Endothelial cell of umbilical vein (primary cell): ENCODE data around the gene SPTBN5. TPM values are rescaled to one million over a fixed set of nuclear protein-coding genes. Genes with fewer than 3 reads are reported as not detected.

Experiments used
- BruUV-seq: library from RNA; stranded (reverse); fragments of 400-500 nt; replicated peaks from 2 replicates; lab custom pipeline; 2021; lab: Mats Ljungman, UMichigan
- CTCF ChIA-PET: fragments of 300-600, 350-600 bp; sonication (Branson Sonifier 250); formaldehyde crosslinking; loops from one replicate; lab custom pipeline; 2021; ENCODE audit warnings: antibody characterized with exemption, inconsistent platforms; lab: Charles Lee
- POLR2A ChIA-PET: fragments of 300-600, 350-600 bp; sonication (Branson Sonifier 250); formaldehyde crosslinking; loops from one replicate; lab custom pipeline; 2021; ENCODE audit warnings: antibody characterized with exemption, inconsistent platforms; lab: Charles Lee
- DNase-seq: peaks from one replicate; pipeline ENCODE4 v3.0.0-alpha.2; 2011; ENCODE audit warnings: low read depth, low spot score
- FAIRE-seq: peaks from 2 replicates; lab custom pipeline; 2011; peaks lifted over from hg19 to GRCh38; lab: Jason Lieb, UNC
- H2AFZ ChIP-seq: 2 replicates; pipeline ENCODE4 v1.6.0; 2012; ENCODE audit warnings: low read depth, low read length, control low read depth, inconsistent platforms
- H3K27ac ChIP-seq: 2 replicates; pipeline ENCODE4 v1.5.1; 2011; ENCODE audit warnings: low read depth, mild to moderate bottlenecking, control low read depth, low read length, moderate library complexity; ENCODE audit not compliant: insufficient read depth
- H3K27me3 ChIP-seq, 2 experiments: 2 replicates each; pipeline versions ENCODE4 v1.6.0 to v1.6.1; 2011; ENCODE audit warnings: low read length in 2 of 2, mixed read lengths in 1 of 2; ENCODE audit not compliant: control insufficient read depth in 2 of 2, insufficient read depth in 2 of 2
- H3K36me3 ChIP-seq, 2 experiments: 2 replicates in 1 of 2; 3 replicates in 1 of 2; pipeline ENCODE4 v1.5.1; 2011; ENCODE audit warnings: low read length in 2 of 2, mild to moderate bottlenecking in 1 of 2, moderate library complexity in 1 of 2; ENCODE audit not compliant: control insufficient read depth in 2 of 2, insufficient read depth in 2 of 2; ENCODE audit errors: extremely low read depth in 1 of 2
- H3K4me1 ChIP-seq: 3 replicates; pipeline ENCODE4 v1.5.1; 2011; ENCODE audit warnings: mild to moderate bottlenecking, low read length; ENCODE audit not compliant: control insufficient read depth, insufficient read depth; ENCODE audit errors: extremely low read depth
- H3K4me2 ChIP-seq: 2 replicates; pipeline ENCODE4 v1.6.1; 2011; ENCODE audit warnings: low read length, control low read depth, mixed read lengths; ENCODE audit not compliant: insufficient read depth
- H3K4me3 ChIP-seq, 3 experiments: fragments of 200-600 bp in 1 of 3; sonication (generic), shearing (Covaris generic) in 1 of 3; replicated peaks in 1 of 3; 2 replicates each; pipeline ENCODE4 v1.5.1; 2011 to 2016; ENCODE audit warnings: control low read depth in 3 of 3, low read length in 3 of 3, mild to moderate bottlenecking in 2 of 3, inconsistent platforms in 1 of 3, low read depth in 1 of 3, moderate library complexity in 1 of 3; ENCODE audit not compliant: insufficient read depth in 1 of 3
- H3K79me2 ChIP-seq: 2 replicates; pipeline ENCODE4 v1.6.0; 2012; ENCODE audit warnings: low read length, inconsistent platforms; ENCODE audit not compliant: control insufficient read depth, insufficient read depth
- H3K9ac ChIP-seq: replicated peaks from 2 replicates; pipeline ENCODE3; 2011; ENCODE audit warnings: low read length, control low read depth; ENCODE audit not compliant: insufficient read depth; ENCODE audit errors: extremely low read depth
- H3K9me1 ChIP-seq: replicated peaks from 3 replicates; pipeline ENCODE4 v1.6.0; 2011; ENCODE audit warnings: mild to moderate bottlenecking, low read length; ENCODE audit not compliant: control insufficient read depth, insufficient read depth; ENCODE audit errors: extremely low read depth
- H3K9me3 ChIP-seq: replicated peaks from 2 replicates; pipeline ENCODE4 v1.5.1; 2012; ENCODE audit warnings: low read length, inconsistent platforms; ENCODE audit not compliant: control insufficient read depth, insufficient read depth
- H4K20me1 ChIP-seq: replicated peaks from 2 replicates; pipeline ENCODE3; 2011; ENCODE audit warnings: mild to moderate bottlenecking, low read length; ENCODE audit not compliant: control insufficient read depth, insufficient read depth; ENCODE audit errors: extremely low read depth
- CTCF ChIP-seq, 2 donors: IDR thresholded peaks; 1 replicate in 1 of 2; 2 replicates in 1 of 2; pipeline ENCODE4 v1.5.1; 2011; ENCODE audit warnings: low read length in 2 of 2, mild to moderate bottlenecking in 2 of 2, moderate library complexity in 2 of 2, control low read depth in 1 of 2, inconsistent platforms in 1 of 2, low read depth in 1 of 2; ENCODE audit not compliant: insufficient read depth in 1 of 2; ENCODE audit errors: extremely low read depth in 1 of 2
- EZH2 ChIP-seq: IDR thresholded peaks from 2 replicates; pipeline ENCODE4 v1.6.1; 2012; ENCODE audit warnings: borderline replicate concordance, low read depth, mild to moderate bottlenecking, moderate library complexity, low read length, inconsistent platforms; ENCODE audit not compliant: severe bottlenecking
- FOS ChIP-seq: IDR thresholded peaks from 2 replicates; pipeline ENCODE4 v1.6.1; 2011; ENCODE audit warnings: mild to moderate bottlenecking, low read length, moderate library complexity, borderline replicate concordance; ENCODE audit not compliant: insufficient read depth
- GATA2 ChIP-seq: IDR thresholded peaks from 2 replicates; pipeline ENCODE4 v1.7.0; 2011; ENCODE audit warnings: low read depth, mild to moderate bottlenecking, moderate library complexity, mixed read lengths, low read length; ENCODE audit not compliant: insufficient read length, insufficient read depth
- JUN ChIP-seq: IDR thresholded peaks from 2 replicates; pipeline ENCODE4 v1.6.1; 2011; ENCODE audit warnings: borderline replicate concordance, low read depth; ENCODE audit not compliant: insufficient read length, insufficient read depth
- MAX ChIP-seq: IDR thresholded peaks from 2 replicates; pipeline ENCODE4 v1.6.1; 2011; ENCODE audit not compliant: insufficient read depth, insufficient read length
- MYC ChIP-seq: IDR thresholded peaks from one replicate; pipeline ENCODE4 v1.6.1; 2011; ENCODE audit warnings: mild to moderate bottlenecking, low read depth, low read length
- POLR2A ChIP-seq: IDR thresholded peaks from 2 replicates; pipeline ENCODE4 v1.6.1; 2012; ENCODE audit warnings: low read depth, mild to moderate bottlenecking, control low read depth, low read length
- POLR2AphosphoS5 ChIP-seq: IDR thresholded peaks from 2 replicates; pipeline ENCODE4 v1.6.1; 2012; ENCODE audit warnings: low read depth, mild to moderate bottlenecking, control low read depth, low read length, moderate library complexity; ENCODE audit not compliant: insufficient read depth
- dilution Hi-C: fragments of 300-500 bp; cut with MboI; formaldehyde crosslinking; loops from one replicate; pipeline ENCODE4 v1.15.0; 2019; ENCODE audit warnings: low sequenced_read_pairs; ENCODE audit not compliant: extremely low pct_ligation_motif_present
- intact Hi-C: fragments of 100-400 bp; cut with micrococcal nuclease; formaldehyde crosslinking; loops from one replicate; pipeline ENCODE4 v1.10.0; 2022
- polyA plus RNA-seq, 4 experiments: library from polyadenylated mRNA; depleted of rRNA in 3 of 4; stranded (reverse) in 3 of 4; unstranded in 1 of 4; fragments of >200 nt; gene quantifications; 2 replicates each; pipeline versions ENCODE4 v1.2.1 to v1.2.3, GENCODE V29; 2011 to 2012; ENCODE audit warnings: missing spikeins in 1 of 4
- total RNA-seq: library from RNA; stranded (reverse); gene quantifications from 2 replicates; pipeline ENCODE4 v1.2.3, GENCODE V29; 2021

The SPTBN5 gene
- total and polyA plus RNA-seq, 2 donors (not counting 3 experiments of a cell fraction or from before 2014, with no cell fraction given), result 12.0 to 19.0 TPM

- no peak overlapping the region for H3K4me3 ChIP-seq
- no peak overlapping the region for H2AFZ ChIP-seq
- no peaks in the 10 kb centered on the region for H4K20me1 ChIP-seq
- no peaks in the 10 kb centered on the region for H3K9me1 ChIP-seq
- no peaks in the 10 kb centered on the region for H3K27me3 ChIP-seq
- FAIRE-seq (no peak), DNase-seq (no peak)
- H3K4me1 ChIP-seq, result peaks cover 36% of the 10 kb centered on the region
- no peak overlapping the region for H3K27ac ChIP-seq
- intact Hi-C loops (no loop called here), dilution Hi-C loops (no loop called here)
- H3K79me2 ChIP-seq, result peaks cover 24% of the 10 kb centered on the region
- POLR2A ChIA-PET, result interaction anchor here (1.0 kb wide), 1 partner anchor 24 kb away, joined by 3 read pairs; no protein-coding TSS in a partner anchor
- H3K4me2 ChIP-seq, result no peak overlapping the region
- CTCF ChIA-PET, result interaction anchor here (0.7 to 15.9 kb wide), 4 partner anchors 10 to 228 kb away, joined by 3 to 754 read pairs (median 5); partner anchors contain the start of gene MAPKBP1
- BruUV-seq, result no TSS peak
- no peak overlapping the region for H3K9ac ChIP-seq
- TF ChIP-seq POLR2AphosphoS5, result no peak
- no peak for TF ChIP-seq MAX
- TF ChIP-seq CTCF (IDR thresholded peaks at IDR 0.05; ENCODE audit: extremely low read depth in 1 of 2, insufficient read depth in 1 of 2, low read depth in 1 of 2, low read length in 2 of 2), result no peak
- TF ChIP-seq MYC, result no peak
- TF ChIP-seq GATA2, result no peak
- no peak for TF ChIP-seq POLR2A
- no peak for TF ChIP-seq EZH2
- TF ChIP-seq JUN, result no peak
- no peak for TF ChIP-seq FOS
- no peaks in the 10 kb centered on the region for H3K9me3 ChIP-seq
- peaks cover 2 to 6% of the 10 kb centered on the region in 2 experiments for H3K36me3 ChIP-seq
Measured at GRCh38 chr15:41801185-41801584, 92.7 kb downstream of the SPTBN5 start.
